GM04503 (cell line): ENCODE measurements around the gene PPM1L.

Experiments used
- DNase-seq: peaks from one replicate; pipeline ENCODE4 v3.0.0-alpha.2; 2012; ENCODE audit warnings: low read depth

Gene PPM1L

DNA sequence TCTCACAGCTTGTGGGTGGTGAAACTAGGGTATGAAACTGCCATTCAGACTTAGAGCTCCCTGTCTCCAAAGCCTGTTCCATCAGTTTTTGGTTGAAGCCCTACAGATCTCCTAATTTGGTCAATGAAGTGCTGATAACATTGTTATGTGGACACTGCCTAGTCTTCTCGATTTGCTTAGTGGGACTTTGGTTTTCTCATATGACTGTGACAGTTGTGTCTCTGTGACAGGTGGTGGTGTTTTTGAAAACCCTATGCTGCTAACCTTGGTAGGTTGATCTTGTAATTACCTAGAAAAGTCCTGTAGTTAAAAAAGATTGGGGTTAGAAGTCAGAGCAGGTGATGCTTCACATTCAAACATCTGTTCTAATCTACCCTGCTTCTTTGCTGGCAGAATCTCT is 9.2 kb downstream of the PPM1L start:
- DNase-seq, result no peak

DNA sequence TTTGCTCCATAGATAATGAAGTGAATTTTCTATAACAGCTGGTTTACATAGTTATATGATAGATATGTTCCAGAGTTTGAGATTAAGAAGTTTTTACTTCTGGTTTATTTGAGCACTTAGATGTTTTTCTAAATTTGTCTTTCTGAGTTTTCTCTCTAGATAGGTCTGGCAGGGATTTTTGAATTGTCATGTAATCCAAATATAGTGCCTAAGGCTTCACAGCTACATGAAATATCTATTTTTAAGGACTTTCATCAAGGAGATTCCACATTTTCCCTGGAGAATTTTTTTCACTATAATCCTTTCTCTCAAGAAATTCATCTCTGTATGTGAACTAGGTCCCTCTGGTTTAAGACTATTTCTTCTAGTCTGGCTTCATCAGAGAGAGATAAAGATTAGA is 12.0 kb downstream of the PPM1L start:
- no peak for DNase-seq

DNA sequence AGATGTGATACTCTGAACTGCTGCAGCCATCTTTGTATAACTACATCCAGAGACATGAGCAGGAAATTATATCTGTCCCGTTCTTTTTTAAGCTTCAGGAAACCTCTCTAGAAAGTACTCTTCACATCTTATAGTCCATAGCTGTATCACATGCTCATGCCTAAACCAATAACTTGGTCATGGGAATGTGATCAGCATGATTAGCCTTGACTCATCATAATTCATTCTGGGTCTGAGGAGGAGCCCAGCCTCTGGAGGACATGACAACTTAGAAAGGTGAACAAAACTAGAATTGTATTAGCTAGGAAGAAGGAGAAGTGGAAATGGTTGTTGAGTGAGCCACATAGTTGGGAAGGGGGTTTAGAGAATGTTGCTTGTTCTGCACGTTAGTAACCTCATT is 12.9 kb downstream of the PPM1L start:
- no peak for DNase-seq

DNA sequence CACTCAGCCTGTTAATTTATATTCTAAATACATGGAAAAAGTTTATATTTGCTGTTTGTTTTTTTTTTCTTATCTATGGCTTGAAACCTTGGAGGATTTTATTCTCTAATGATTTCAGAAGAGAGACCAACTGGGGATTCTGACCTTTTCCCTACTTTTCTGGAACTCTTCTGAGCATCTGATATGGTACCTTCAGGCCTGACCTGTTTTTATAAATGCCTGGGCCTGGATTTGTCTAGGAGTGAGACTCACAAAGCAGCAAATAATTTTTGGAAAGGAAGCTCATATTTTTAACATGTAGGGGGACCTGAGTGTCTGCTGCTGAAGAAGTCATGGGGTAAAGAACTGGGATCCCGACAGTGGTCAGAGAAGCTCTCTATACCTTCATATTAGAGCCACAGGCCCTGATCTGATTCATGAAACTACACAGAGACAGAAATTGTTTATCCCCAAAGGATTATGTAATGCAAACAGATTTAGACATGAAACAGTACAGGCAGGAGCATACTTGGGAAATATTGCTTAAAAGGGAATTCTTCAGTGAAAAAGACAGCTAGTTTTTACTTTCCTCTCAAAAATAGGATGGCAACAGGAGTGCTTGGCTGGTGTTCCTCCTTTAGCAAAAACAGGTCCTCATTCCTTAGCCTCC is 15.9 kb downstream of the PPM1L start:
- DNase-seq, result no peak

DNA sequence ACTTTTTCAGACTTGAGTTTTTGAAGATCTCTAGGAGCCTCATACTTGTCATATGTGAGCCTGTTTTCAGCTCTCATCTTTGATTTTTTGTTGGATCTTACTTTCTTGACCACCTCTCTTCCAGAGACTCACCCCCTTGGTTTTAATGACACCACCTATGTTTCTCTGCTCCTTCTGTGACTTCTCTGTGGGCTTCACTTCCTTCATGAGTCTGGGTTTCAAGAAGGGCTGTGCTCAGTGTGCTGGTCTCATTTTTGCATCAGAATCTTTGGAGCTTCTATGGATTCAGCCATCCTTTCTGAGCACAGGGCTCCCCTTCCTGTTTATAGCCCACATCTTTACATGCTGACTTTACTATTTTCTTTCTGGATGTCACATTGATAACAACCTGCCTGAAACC is 17.7 kb downstream of the PPM1L start:
- no peak for DNase-seq

DNA sequence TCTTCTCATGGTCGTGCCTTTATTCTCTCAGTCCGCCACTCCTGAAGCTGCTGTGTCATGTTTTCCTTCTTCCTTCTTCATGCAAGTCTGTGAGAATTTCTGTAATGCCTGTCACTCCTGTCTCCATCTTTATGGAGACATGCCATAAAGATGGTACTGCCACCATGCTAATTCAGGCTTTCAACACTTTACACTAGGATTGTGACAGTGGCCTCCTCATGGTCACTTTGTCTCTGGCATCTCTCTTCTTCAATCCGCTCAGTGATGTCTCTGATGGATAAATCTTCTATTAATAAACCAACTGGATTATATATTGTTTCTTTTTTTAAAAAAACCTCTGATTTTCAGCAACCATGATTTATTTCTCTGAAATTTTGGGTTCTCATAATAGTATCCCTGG is 18.1 kb downstream of the PPM1L start:
- DNase-seq, result no peak

DNA sequence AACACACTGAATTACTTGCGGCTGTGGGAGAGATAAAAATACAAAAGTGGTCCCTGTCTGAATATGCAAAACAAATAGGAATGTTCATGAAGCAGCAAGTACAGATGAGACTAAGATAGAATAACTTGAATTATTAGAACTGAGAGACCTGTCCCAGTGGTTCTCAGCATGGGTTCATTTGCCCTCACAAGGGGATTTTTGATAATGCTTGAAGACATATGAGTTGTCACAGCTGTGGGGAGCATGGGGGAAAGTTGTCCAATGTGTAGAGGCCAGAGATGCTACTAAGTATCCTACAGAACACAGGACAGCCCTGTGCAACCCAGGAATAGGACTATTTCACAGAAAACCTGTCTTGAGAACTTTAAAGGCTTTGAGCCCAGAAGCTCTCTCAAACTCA is 22.4 kb downstream of the PPM1L start:
- DNase-seq, result no peak

DNA sequence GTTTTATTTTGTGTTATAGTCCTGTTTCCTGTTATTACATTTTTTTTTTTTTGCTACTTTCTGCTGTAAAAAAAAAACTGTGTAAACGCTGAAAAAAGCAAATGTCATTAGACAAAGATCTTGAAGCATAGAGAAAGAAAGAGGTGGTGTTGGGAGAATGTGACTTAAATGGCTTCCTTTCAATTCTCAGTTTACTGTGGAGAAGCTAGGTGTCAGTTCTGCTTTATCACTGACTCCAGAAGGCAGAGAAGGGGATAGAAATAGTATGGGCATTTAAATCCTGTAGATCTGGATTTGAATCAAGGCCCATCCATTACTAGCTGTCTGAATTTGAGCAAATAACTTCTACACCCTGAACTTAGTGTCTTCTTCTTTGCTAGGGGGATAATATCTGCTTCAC is 23.0 kb downstream of the PPM1L start:
- no peak for DNase-seq

DNA sequence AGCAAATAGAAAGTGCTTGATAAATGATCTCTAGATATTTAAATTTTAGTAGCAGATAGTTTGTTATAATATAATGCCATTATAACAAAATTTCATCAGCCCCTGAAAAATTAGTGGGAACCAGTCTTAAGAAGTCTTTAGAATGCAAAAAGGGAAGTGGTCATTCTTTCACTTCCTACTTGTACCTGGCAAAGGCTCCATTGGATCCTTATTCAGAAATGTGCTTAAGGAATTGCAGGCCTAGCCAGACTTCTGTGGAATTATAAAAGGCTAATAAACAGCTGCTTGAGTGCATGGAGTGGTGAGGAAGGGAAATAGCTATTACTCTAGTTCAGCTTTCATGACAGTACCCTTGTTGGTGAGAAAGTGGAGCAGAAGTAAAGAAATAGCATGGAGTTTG is 24.2 kb downstream of the PPM1L start:
- no peak for DNase-seq

DNA sequence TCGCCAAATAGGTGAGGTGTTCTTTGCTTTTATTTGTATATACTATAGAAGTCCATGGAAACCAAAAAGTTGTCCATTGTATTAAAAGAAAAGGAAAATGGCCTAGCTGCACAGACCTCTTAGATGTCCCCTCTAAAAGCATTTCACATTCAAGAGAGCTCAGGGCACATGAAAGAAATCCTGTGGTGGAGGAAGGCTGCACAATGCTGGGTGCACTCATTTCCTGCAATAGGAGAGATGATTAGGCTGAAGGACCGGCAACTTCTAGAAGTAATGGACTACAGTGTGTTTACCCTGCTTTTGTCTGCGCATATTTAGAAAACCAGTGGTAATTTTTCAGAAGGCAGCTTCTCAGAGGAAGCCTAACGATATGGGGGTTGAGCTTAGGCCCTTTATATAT is 25.4 kb downstream of the PPM1L start:
- DNase-seq, result no peak

DNA sequence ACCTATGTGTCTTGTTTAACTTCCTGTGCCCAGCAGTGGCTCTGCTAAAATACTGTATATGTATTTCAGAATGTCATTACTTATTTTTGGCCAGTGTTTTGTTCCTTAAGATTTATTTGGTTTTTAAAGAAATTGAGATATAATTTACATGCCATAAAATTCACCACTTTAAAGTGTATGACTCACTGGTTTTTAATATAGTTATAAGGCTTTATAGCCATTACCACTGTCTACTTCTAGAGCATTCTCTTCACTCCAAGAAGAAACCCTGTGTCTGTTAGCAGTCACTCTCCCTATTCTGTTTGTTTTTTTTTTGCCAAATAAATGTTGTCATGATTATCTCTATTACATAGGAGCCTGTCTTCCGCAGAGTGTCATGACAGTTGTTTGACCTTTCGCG is 25.8 kb downstream of the PPM1L start:
- DNase-seq, result no peak

DNA sequence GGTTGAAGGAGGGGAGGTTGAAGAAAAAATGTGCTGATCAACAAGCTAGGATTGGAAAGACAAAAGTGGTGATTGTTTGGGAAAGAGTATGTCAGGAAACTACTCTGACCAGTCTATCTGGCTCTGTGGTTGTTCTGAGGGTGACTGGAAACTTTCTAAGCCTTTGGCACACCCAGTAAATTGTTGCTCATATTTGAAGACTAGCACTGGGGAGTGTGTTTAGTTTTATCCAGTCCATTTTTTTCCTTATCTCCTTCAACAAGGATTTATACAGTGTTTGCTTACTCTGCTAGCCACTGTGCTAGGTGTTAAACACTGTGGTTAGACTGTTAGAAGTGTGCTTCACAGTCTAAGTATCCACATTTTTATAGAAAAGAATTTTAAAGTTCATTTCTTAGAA is 28.8 kb downstream of the PPM1L start:
- DNase-seq, result no peak

DNA sequence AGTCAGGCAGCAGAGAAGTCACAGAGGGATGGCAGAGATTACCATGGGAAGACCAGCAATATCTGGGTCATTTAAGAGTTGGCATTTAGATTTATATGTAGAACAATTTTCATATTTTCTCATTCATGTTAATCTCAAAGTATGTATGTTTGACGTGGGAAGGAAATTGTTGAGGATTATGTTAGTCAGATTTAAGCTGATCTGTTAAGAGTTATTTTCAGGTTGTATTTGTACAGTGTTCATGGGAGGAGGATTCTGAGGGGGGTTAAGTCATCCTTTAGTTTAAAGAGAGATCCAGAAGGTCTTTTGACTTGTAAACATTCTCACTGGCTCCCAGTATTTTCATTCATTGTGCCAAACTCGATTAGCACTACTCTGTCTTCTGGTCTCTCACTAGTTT is 34.7 kb downstream of the PPM1L start:
- no peak for DNase-seq

DNA sequence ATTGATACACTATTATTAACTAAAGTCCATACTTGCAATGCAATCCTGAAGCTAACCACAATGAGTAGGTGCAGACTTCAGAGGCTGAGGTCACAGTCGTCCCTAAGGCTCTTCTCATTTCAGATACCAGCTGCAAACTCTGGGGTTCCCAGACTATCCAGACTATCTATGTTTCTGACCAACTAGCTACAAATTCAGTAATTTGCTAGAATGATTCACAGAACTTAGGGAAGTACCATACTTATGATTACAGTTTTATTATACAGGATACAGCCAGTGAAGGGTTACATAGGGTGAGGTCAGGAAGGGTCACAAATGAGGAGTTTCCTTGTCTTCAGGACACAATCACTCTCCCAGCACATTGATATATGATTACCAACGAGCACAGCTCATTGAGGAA is 36.5 kb downstream of the PPM1L start:
- DNase-seq, result no peak

DNA sequence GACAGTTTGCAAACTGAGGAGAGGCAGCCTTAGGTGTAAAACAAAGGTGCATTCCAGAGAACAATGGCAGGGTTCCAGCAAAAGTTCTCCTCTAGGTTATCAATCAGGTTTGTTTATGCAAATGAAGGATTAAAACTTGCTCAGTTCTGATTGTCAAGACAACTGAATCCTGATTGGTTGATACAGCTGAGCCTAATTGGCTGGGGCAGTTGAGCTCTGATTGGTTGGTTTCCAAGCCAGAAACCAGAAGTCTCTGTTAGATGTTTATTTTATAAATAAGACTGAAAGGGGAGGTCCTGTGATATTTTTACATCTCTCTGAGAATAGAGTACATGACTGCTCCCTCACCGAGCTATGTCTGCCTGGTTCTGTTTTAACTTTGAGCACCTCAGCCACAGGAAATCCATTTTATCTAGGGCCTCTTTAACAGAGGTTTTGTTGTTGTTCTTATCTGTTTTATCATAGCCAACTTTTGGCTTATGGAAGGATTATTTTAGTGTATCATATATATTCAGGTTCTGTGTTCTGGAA is 37.8 kb downstream of the PPM1L start:
- no peak for DNase-seq

DNA sequence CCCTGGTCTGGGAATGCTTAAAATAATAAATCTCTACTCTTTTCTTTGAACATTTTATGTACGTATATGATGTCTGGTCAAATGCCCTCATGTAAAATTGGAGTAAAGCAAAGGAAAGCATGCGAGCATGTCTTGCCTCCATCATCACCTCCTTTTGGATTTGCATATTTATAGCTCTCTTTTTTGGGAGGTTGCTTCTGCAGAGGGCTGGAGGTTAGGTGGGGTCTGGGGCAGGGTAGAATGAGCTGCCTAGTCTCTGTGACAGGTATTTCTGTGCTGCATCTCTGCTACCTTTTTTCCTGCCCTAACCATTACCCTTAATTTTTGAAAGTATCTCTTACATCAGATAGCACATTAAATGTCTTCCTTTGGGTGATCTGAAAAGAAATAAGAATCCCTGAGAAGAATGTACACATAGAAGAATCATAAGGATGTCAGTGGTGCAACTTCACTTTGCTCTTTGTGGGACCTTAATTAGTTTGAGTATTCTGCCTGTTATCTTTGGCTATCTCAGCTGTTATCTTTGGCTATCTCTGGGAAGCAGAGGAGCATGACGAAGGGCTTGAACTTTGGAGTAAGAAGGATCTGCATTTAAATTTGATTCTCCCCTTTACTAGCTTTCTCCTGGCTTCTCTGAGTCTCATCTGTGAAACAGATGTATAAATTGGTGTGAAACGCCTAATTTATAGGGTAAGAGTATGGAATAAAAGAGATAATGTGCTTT is 40.2 kb downstream of the PPM1L start:
- no peak for DNase-seq

DNA sequence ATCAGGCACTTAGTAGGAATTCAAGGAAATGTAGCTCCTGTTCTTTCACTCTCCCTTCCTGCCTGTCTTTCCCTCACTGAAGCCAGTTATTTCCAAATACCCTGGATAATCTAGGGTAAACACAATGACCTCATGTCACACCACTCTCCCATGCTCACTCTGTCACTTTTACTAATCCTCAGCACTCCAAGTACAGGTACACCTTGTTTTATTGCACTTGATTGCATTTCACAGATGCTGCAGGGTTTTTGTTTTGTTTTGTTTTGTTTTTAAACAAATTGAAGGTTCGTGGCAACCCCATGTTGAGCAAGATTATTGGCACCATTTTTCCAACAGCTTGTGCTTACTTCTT is 40.8 kb downstream of the PPM1L start:
- no peak for DNase-seq

DNA sequence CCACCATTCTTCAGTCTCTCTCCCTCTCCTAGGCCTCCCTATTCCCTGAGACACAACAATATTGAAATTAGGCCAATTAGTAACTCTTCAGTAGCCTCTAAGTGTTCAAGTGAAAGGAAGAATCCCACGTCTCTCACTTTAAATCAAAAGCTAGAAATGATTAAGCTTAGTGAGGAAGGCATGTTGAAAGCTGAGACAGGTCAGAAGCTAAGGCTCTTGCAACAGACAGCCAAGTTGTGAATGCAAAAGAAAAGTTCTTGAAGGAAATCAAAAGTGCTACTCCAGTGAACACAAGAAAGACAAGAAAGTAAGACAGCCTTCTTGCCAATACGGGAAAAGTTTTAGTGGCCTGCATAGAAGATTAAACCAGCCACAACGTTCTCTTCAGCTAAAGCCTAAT is 41.3 kb downstream of the PPM1L start:
- DNase-seq, result no peak

DNA sequence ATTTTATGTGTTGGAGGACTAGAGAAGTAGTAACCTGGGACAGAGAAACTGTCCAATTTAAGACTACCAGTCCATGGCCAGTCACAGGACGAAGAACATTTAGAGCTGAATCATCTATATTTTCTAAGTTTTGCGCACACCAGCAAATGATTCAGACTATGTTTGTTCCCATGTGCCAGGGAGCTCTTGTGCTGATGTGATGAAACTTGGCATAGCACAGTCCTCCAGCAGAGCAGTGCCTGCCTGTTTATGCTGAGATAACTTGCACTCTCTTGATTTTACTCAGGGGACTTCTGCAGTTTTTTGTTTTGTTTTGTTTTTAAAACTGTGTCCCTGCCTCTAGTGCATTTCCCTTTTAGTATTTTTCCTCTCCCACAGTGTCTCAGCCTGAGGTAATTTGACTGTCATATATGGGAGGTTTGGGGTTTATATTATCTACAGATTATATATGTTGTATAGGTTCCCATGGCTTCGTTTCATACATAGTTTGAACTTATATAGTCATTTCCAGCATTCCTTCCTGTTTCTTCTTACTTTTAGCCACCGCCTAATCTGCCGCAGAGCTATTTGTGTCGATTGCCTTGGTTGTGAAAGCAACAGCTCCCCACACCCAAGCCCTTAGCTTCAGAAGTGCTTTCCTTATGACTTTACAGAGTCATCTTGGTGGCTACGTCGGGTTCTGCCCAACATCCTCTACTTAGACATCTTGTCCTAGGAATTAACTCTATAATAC is 45.5 kb downstream of the PPM1L start:
- no peak for DNase-seq

DNA sequence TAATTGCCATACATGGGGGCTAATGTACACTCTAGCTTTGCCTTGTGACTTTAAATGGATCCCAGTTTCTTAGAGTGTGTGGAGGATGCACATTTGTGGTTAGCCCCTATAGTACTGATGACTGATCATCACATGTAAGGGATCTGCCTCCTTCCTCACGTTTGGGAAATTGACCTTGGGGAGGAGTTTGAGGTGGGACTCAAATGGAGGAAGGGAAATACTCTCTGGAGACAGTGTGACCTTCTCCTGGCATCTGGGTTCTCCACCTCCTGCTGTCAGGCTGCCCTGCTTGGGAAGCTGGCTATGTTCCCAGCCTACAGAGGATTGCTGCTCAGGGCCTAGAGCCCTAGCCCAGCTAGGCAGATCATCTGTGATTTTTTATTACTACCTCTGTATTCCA is 48.7 kb downstream of the PPM1L start:
- no peak for DNase-seq

DNA sequence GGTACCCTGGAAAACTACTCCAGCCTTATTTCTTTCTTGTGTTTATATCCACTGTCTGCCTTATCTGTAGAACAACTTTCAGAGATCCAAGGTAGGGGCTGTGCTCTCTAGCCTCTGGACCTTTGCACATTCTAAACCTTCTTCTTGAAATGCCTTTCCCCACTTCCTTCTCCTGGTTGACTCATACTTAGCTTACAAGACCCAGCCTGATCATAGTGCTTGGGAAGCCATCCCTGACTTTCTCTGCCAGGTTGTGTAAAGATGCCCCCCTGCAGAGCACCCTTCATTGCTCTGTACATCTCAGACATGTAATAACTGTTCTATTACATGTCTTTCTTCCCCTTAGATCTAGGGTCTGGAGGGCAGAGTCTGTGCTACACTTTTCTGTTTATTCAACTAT is 50.1 kb downstream of the PPM1L start:
- DNase-seq, result no peak

DNA sequence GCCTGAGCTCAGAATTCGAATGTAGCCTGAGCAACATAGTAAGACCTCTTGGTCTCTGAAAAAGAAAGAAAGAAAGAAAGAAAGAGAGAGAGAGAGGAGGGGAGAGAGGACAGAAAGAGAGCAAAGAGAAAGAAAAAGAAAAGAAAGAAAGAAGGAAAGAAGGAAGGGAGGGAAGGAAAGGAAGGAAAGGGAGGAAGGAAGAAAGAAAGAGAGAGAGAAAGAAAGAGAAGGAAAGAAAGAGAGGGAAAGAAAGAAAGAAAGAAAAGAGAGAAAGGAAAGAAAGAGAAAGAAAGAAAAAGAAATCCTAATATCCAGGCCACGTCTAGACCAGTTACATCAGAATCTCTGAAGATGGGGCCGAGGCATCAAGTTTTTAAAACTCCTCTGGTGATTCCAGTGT is 50.7 kb downstream of the PPM1L start:
- no peak for DNase-seq

DNA sequence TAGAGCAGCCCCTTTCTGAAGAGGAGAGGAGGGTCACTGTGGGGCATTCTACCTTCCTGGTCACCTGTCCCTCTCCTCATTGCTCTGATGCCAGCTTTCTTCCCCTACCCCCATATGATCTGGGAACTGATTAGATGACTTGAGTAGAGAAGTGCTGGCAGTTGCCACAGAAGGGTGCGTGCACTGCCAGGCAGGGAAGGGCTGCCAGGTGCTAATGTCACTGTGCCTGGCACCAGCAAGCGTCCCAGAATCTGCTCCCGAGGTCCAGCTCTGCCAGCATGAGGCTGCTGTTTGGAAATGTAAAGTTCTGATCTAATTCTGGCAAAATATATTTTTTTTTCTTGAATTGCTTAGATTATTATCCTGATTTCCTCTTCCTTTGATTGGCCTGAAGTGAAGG is 52.8 kb downstream of the PPM1L start:
- no peak for DNase-seq
